GM18873 (cell line): ENCODE measurements around the gene ARHGAP23.
"Not testable (repeated sequence)": the region's sequence is repeated elsewhere in the genome, so short reads cannot be mapped to it uniquely, and the experiment has no call there.

Experiments used
- ATAC-seq: cut with Tn5 transposase; IDR thresholded peaks from one replicate; pipeline ENCODE4 v1.9.1; 2021; ENCODE audit warnings: mild to moderate bottlenecking, moderate library complexity, moderate number of reproducible peaks; ENCODE audit not compliant: unreplicated experiment, low FRiP score

Gene ARHGAP23

GRCh38 chr17:38482039-38482699 lies 53.9 kb downstream of the ARHGAP23 start:
- not testable (repeated sequence) for ATAC-seq

- not testable (repeated sequence) for ATAC-seq
Measured at GRCh38 chr17:38482700-38483043, 54.4 kb downstream of the ARHGAP23 start.

- ATAC-seq: not testable (repeated sequence)
Measured at GRCh38 chr17:38484242-38485145, 56.2 kb downstream of the ARHGAP23 start.

- ATAC-seq: no peak
Measured at GRCh38 chr17:38485146-38485468, 56.8 kb downstream of the ARHGAP23 start.

GRCh38 chr17:38485681-38486298 lies 57.5 kb downstream of the ARHGAP23 start:
- peak; percentile 77 for ATAC-seq

- ATAC-seq: not testable (repeated sequence)
Measured at GRCh38 chr17:38489774-38490173, 61.5 kb downstream of the ARHGAP23 start.

GRCh38 chr17:38491346-38492066 lies 63.2 kb downstream of the ARHGAP23 start:
- not testable (repeated sequence) for ATAC-seq

- ATAC-seq: not testable (repeated sequence)
Measured at GRCh38 chr17:38492067-38493040, 64.1 kb downstream of the ARHGAP23 start.

- not testable (repeated sequence) for ATAC-seq
Measured at GRCh38 chr17:38494152-38494551, 65.9 kb downstream of the ARHGAP23 start.

GRCh38 chr17:38497656-38498055 lies 69.4 kb downstream of the ARHGAP23 start:
- ATAC-seq: not testable (repeated sequence)

GRCh38 chr17:38498353-38498752 lies 70.1 kb downstream of the ARHGAP23 start:
- ATAC-seq: no peak

GRCh38 chr17:38499230-38499629 lies 71.0 kb downstream of the ARHGAP23 start:
- ATAC-seq: not testable (repeated sequence)

- ATAC-seq: not testable (repeated sequence)
Measured at GRCh38 chr17:38501718-38502117, 73.5 kb downstream of the ARHGAP23 start.

GRCh38 chr17:38503286-38503913 lies 75.1 kb downstream of the ARHGAP23 start:
- ATAC-seq: not testable (repeated sequence)

- no peak for ATAC-seq
Measured at GRCh38 chr17:38504216-38504615, 76.0 kb downstream of the ARHGAP23 start.

- no peak for ATAC-seq
Measured at GRCh38 chr17:38507436-38507835, 79.2 kb downstream of the ARHGAP23 start.

GRCh38 chr17:38507921-38508569 lies 79.8 kb downstream of the ARHGAP23 start:
- ATAC-seq: no peak

- no peak for ATAC-seq
Measured at GRCh38 chr17:38508570-38508950, 80.3 kb downstream of the ARHGAP23 start.
